Esophagus muscularis mucosa (tissue), 4 donors: ENCODE measurements around the gene RBM20. TPM values are rescaled to one million over a fixed set of nuclear protein-coding genes. Genes with fewer than 3 reads are reported as not detected.
A peak's percentile ranks its signal among the peaks of the same experiment; 100 is the strongest.

ENCODE experiments used
- DNase-seq: peaks from one replicate; pipeline ENCODE4 v3.0.0-alpha.2; 2017; ENCODE audit errors: extremely low spot score
- H3K27ac ChIP-seq, 4 donors: fragments of 200-600 bp; sonication (generic); replicated peaks in 1 of 4; 1 replicate in 3 of 4; 2 replicates in 1 of 4; pipeline ENCODE4 v1.5.1; 2016 to 2019; ENCODE audit warnings: mild to moderate bottlenecking in 1 of 4
- H3K27me3 ChIP-seq, 4 donors: fragments of 200-600 bp; sonication (generic); one replicate each; pipeline versions ENCODE4 v1.5.1 to v1.6.0; 2016 to 2019
- H3K36me3 ChIP-seq, 4 donors: fragments of 200-600 bp; sonication (generic); one replicate each; pipeline ENCODE4 v1.5.1; 2016 to 2019
- H3K4me1 ChIP-seq, 4 donors: fragments of 200-600 bp; sonication (generic); one replicate each; pipeline ENCODE4 v1.5.1; 2016 to 2019
- H3K4me3 ChIP-seq, 4 donors: fragments of 200-600 bp; sonication (generic); 1 replicate in 2 of 4; 2 replicates in 2 of 4; pipeline ENCODE4 v1.5.1; 2016 to 2019; ENCODE audit warnings: mild to moderate bottlenecking in 4 of 4, moderate library complexity in 1 of 4
- H3K9me3 ChIP-seq, 4 donors: fragments of 200-600 bp; sonication (generic); 1 replicate in 3 of 4; 2 replicates in 1 of 4; pipeline ENCODE4 v1.5.1; 2016 to 2019
- EP300 ChIP-seq: sonication (generic); formaldehyde crosslinking; IDR thresholded peaks from one replicate; pipeline ENCODE4 v1.6.1; 2017; ENCODE audit warnings: antibody characterized with exemption
- POLR2A ChIP-seq: fragments of 450-650 bp; IDR thresholded peaks from one replicate; pipeline ENCODE4 v1.6.1; 2017; ENCODE audit warnings: antibody characterized with exemption, moderate library complexity, mild to moderate bottlenecking, low read depth
- POLR2AphosphoS5 ChIP-seq, 2 donors: sonication (generic); formaldehyde crosslinking; IDR thresholded peaks; one replicate each; pipeline ENCODE4 v1.6.1; 2017; ENCODE audit warnings: antibody characterized with exemption in 2 of 2
- WGBS: methylation state at CpG from one replicate; pipeline ENCODE4 v1.1.5; 2018; 5-methylcytosine and 5-hydroxymethylcytosine counted together
- intact Hi-C: fragments of 100-400 bp; cut with DNase I; formaldehyde crosslinking; loops from one replicate; pipeline ENCODE4 v1.15.1; 2023
- total RNA-seq, 4 donors: library from RNA; depleted of rRNA; stranded (reverse); fragments of >200 nt; gene quantifications; one replicate each; pipeline versions ENCODE4 v1.1.0 to v1.2.1, GENCODE V29; 2016
- TF ChIP-seq, protein P1 (sequence below), 3 experiments: fragments of 200-600 bp in 2 of 3; fragments of 450-650 bp in 1 of 3; sonication (generic) in 2 of 3; IDR thresholded peaks; one replicate each; pipeline ENCODE4 v1.5.1; 2017 to 2019; ENCODE audit warnings: antibody characterized with exemption in 3 of 3, mild to moderate bottlenecking in 2 of 3, moderate library complexity in 1 of 3

RBM20 gene
- total RNA-seq, 4 donors from 2014 or later: 5.3 to 7.7 (median 5.8) TPM

DNA sequence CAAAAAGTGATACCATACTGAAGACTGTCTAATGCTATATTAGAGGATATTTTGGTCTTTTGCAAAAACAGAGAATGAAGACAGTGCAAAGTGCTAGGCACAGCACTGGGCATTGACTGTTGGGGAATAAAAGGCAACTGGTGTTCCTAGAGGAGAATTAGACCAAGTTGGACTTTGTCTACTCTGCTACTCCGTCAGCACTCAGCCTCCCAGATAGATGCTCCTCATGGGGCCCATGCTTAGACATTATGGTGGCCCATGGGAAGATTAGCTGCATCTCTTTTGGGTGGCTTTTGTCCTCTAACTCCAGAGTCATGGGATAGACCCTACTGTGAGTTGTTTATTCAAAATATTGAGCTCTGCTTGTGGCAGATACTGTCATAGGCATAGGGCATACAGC is 113.5 kb downstream of the RBM20 start:
- H3K4me1 ChIP-seq: peaks cover 0 to 61% (median 13%) of the 10 kb centered on the region in 4 donors
- DNase-seq: no peak
- no peaks in the 10 kb centered on the region for H3K36me3 ChIP-seq
- no peaks in the 10 kb centered on the region for H3K9me3 ChIP-seq
- intact Hi-C loops: no loop called here
- TF ChIP-seq POLR2A (no peak), EP300 (no peak)
- 90% methylated on average over 1 of the region's 1 CpG for WGBS
- H3K27ac ChIP-seq: no peak overlapping the region
- H3K27me3 ChIP-seq: no peaks in the 10 kb centered on the region
- H3K4me3 ChIP-seq: no peak overlapping the region

DNA sequence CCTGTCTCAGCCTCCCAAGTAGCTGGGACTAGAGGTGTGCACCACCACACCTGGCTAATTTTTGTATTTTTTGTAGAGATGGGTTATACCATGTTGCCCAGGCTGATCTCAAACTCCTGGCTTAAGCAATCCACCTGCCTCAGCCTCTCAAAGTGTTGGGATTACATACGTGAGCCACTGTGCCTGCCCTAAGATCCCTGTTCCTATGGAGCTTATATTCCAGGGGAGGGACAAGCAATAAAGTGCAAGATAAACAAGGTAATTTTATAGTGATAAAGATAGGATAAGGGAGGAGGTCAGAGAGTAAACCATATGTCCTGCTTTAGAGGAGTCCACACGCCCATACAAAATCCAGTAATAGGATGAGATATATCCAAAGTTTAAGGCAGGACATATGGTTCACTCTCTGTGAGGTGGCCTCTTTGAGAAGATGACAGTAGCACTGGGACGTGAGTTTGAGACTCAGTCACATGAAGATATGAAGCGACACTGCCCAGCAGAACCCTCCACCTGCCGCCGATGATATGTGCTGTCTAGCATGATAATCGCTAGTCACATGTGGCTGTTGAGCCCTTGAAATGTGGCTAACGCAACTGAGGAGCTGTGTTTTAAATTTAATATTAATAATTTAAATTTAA is 114.1 kb downstream of the RBM20 start:
- WGBS: 94% methylated on average over 8 of the region's 8 CpGs
- no peaks in the 10 kb centered on the region for H3K36me3 ChIP-seq
- H3K27me3 ChIP-seq: no peaks in the 10 kb centered on the region
- H3K27ac ChIP-seq: peak overlapping the region in 2 of 4 donors; percentile 19 to 54
- no peaks in the 10 kb centered on the region for H3K9me3 ChIP-seq
- intact Hi-C loops: no loop called here
- H3K4me3 ChIP-seq: no peak overlapping the region
- TF ChIP-seq EP300 (no peak), POLR2AphosphoS5 (IDR thresholded peaks at IDR 0.05) (no peak), POLR2A (no peak)
- TF ChIP-seq, protein P1, sequence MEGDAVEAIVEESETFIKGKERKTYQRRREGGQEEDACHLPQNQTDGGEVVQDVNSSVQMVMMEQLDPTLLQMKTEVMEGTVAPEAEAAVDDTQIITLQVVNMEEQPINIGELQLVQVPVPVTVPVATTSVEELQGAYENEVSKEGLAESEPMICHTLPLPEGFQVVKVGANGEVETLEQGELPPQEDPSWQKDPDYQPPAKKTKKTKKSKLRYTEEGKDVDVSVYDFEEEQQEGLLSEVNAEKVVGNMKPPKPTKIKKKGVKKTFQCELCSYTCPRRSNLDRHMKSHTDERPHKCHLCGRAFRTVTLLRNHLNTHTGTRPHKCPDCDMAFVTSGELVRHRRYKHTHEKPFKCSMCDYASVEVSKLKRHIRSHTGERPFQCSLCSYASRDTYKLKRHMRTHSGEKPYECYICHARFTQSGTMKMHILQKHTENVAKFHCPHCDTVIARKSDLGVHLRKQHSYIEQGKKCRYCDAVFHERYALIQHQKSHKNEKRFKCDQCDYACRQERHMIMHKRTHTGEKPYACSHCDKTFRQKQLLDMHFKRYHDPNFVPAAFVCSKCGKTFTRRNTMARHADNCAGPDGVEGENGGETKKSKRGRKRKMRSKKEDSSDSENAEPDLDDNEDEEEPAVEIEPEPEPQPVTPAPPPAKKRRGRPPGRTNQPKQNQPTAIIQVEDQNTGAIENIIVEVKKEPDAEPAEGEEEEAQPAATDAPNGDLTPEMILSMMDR (IDR thresholded peaks at IDR 0.05): no peak
- peaks cover 0 to 61% (median 13%) of the 10 kb centered on the region in 4 donors for H3K4me1 ChIP-seq
- no peak for DNase-seq

DNA sequence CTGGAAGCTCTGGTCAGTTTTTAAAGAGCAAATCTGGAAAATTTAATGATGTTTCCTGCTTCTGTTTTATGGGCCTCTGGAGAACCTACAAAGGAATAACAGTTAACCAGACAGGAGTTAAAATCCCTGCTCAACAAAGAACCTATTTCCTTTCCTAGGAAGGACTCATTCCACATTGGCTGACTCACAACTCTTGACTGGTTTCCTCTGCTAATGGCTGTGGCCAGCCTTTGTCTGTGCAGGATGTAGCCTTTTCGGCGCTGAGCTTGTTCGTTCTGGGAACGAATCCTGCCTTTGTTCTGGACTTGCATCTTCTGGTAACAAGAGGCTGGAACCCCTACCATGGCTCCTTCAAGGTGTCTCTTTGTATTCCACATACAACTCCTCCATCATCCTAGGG is 114.8 kb downstream of the RBM20 start:
- Histone ChIP-seq H3K36me3 (no peaks in the 10 kb centered on the region), H3K9me3 (no peaks in the 10 kb centered on the region), H3K27me3 (no peaks in the 10 kb centered on the region), H3K4me1 (peaks cover 0 to 61% (median 13%) of the 10 kb centered on the region in 4 donors), H3K27ac (peak overlapping the region in 3 of 4 donors; percentile 38 to 59 (median 45)), H3K4me3 (no peak overlapping the region)
- intact Hi-C loops: no loop called here
- WGBS: 91% methylated on average over 4 of the region's 4 CpGs
- TF ChIP-seq POLR2AphosphoS5 (IDR thresholded peaks at IDR 0.05) (peak in 1 of 2 donors; percentile 44), POLR2A (no peak), EP300 (no peak)
- TF ChIP-seq, protein P1 (IDR thresholded peaks at IDR 0.05): no peak
- no peak for DNase-seq

DNA sequence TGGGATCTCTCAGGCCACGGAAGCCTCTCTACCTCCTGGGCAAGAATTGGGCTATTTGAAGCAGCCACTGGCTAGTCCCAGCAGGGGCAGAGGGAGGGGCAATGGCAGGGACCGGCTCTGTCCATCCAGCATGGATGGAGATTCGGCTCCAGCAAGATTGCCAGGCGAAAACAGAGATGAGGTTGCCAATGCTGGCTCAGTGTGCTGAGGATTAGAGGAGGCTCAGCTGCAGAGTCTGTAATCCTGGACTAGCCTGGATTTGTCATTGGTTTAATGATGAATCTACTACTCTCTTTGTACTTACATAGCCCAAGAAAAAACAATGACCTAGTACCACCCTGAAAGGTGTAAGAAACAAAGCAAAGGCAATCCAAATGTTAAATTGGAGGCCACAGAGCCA is 115.4 kb downstream of the RBM20 start:
- H3K27ac ChIP-seq: peak overlapping the region in 3 of 4 donors; percentile 38 to 59 (median 45)
- 78% methylated on average over 4 of the region's 4 CpGs for WGBS
- no peak for DNase-seq

DNA sequence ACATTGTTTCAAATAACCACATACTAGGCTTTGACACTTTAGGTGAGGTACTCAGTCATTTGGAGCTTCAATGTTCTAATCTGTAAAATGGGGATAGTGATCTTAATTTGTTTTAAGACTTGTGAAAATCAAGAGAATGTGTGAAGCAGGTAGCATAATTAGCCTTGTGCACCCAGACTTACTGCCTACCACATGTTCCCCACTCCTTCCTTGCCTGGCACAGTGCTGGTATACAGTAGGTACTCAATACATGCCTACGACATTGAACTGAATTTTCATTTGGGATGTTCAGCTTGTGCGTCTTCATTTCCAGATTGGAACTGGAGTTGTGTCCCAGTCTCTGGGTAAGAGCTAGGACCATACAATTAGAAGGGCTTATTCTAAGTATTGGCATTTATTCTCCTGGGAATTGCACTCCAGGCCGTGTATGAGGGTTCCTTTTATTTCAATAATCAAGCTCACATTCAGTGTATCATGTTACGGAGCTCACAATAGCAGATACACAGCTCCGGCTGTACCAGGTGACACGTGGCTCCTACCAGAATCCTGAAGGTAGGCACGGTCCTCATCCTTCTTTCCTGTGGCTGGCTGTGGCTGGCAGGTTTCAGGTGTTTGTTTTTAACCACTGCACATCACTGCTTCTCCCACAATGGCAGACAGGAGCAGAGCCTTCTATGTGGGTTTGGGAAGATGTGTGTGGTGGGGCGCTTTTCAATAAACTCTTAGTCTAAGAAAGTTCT is 118.1 kb downstream of the RBM20 start:
- 90% methylated on average over 8 of the region's 8 CpGs for WGBS
- Histone ChIP-seq H3K4me3 (no peak overlapping the region), H3K27ac (no peak overlapping the region), H3K4me1 (peaks cover 0 to 37% (median 8%) of the 10 kb centered on the region in 4 donors), H3K27me3 (no peaks in the 10 kb centered on the region), H3K9me3 (no peaks in the 10 kb centered on the region), H3K36me3 (no peaks in the 10 kb centered on the region)
- intact Hi-C loops: no loop called here
- DNase-seq: no peak
- no peak for TF ChIP-seq POLR2A
- TF ChIP-seq POLR2AphosphoS5 (IDR thresholded peaks at IDR 0.05): no peak
- TF ChIP-seq, protein P1 (IDR thresholded peaks at IDR 0.05): no peak
- TF ChIP-seq EP300: no peak

More for the DNA sequence above, 115.4 kb downstream of the RBM20 start:
- TF ChIP-seq, protein P1 (IDR thresholded peaks at IDR 0.05): no peak
- no peak for TF ChIP-seq EP300
- no peaks in the 10 kb centered on the region for H3K27me3 ChIP-seq
- peaks cover 0 to 61% (median 13%) of the 10 kb centered on the region in 4 donors for H3K4me1 ChIP-seq
- intact Hi-C loops: no loop called here
- no peak overlapping the region for H3K4me3 ChIP-seq
- no peaks in the 10 kb centered on the region for H3K36me3 ChIP-seq
- no peaks in the 10 kb centered on the region for H3K9me3 ChIP-seq
